HEK293 (cell line): ENCODE data around the gene PDXK.

Source experiments
- CTCF ChIP-seq: fragments of 450-650 bp; formaldehyde crosslinking; IDR thresholded peaks from 2 replicates; pipeline ENCODE4 v1.5.1; 2016; ENCODE audit warnings: missing biosample characterization, missing genetic modification characterization
- ZNF10 ChIP-seq: fragments of 450-650 bp; formaldehyde crosslinking; IDR thresholded peaks from 2 replicates; pipeline ENCODE4 v1.5.1; 2017; ENCODE audit warnings: missing biosample characterization, missing genetic modification characterization
- ZNF133 ChIP-seq: fragments of 450-650 bp; formaldehyde crosslinking; IDR thresholded peaks from 2 replicates; pipeline ENCODE4 v1.5.1; 2016; ENCODE audit warnings: missing biosample characterization, missing genetic modification characterization
- ZNF510 ChIP-seq: fragments of 450-650 bp; formaldehyde crosslinking; IDR thresholded peaks from 2 replicates; pipeline ENCODE4 v1.5.1; 2018; ENCODE audit warnings: mild to moderate bottlenecking, missing genetic modification characterization, missing biosample characterization; ENCODE audit not compliant: insufficient replicate concordance
- ZNF530 ChIP-seq: fragments of 450-650 bp; formaldehyde crosslinking; IDR thresholded peaks from 2 replicates; pipeline ENCODE4 v1.5.1; 2016; ENCODE audit warnings: low read depth, missing biosample characterization, missing genetic modification characterization
- ZNF596 ChIP-seq: fragments of 450-650 bp; IDR thresholded peaks from 2 replicates; pipeline ENCODE4 v1.5.0; 2018; ENCODE audit warnings: missing biosample characterization, mild to moderate bottlenecking, missing genetic modification characterization, moderate library complexity
- ZNF785 ChIP-seq: fragments of 450-650 bp; formaldehyde crosslinking; IDR thresholded peaks from 2 replicates; pipeline ENCODE4 v1.5.1; 2016; ENCODE audit warnings: missing biosample characterization, missing genetic modification characterization

GRCh38 chr21:43782431-43783097 is 63.6 kb downstream of the PDXK start:
- no peak for TF ChIP-seq CTCF (tag by site-specific recombination)
- peak; percentile 84 for TF ChIP-seq ZNF10 (tag by site-specific recombination)
- no peak for TF ChIP-seq ZNF133 (tag by site-specific recombination)
- TF ChIP-seq ZNF530 (tag by site-specific recombination) = no peak
- no peak for TF ChIP-seq ZNF785 (tag by site-specific recombination)
- TF ChIP-seq ZNF596 (tag by site-specific recombination) = no peak
- TF ChIP-seq ZNF510 = no peak
